Measurements from ENCODE around the gene CYP4A11. TPM values are rescaled to one million over a fixed set of nuclear protein-coding genes. Genes with fewer than 3 reads are reported as not detected.

CYP4A11 gene
- polyA plus RNA-seq, 1 of the 3 experiments (the other 2 are of a cell fraction), result not detected

DNA sequence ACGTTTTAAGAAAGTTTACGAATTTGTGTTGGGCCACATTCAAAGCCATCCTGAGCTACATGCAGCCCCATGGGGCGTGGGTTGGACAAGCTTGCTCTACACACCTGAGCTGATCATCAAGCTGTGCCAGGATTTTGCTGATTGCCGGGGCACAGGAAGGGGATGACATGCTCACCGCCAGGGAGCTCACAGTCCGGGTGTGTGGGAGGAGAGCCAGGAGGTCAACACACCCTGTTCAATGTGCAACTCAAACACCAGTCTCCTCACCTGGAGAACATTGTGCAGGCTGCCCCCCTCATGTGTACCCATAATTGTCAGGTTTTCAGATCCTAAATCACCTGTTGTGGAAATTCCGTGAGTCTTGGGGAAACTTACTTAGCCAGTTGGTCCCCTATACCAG, 969 bp downstream of the CYP4A11 start:
- H3K4me3 ChIP-seq (ENCODE audit: low read depth in 2 of 2, low read length in 1 of 2), result no peak overlapping the region
- CTCF ChIA-PET, result no interaction called here
- POLR2A ChIA-PET, result no interaction called here
- H2AFZ ChIP-seq (ENCODE audit: low read depth), result no peak overlapping the region
- no peaks in the 10 kb centered on the region for H3K9me2 ChIP-seq
- DNase-seq, result no peak
- no peak overlapping the region for H3K27ac ChIP-seq (ENCODE audit: low read depth in 2 of 2, low read length in 1 of 2)
- no peak overlapping the region for H3K9ac ChIP-seq
- H3F3A ChIP-seq (replicated peaks; ENCODE audit: insufficient read depth), result no peaks in the 10 kb centered on the region
- H3K9me3 ChIP-seq, result no peaks in the 10 kb centered on the region
- H4K20me1 ChIP-seq (ENCODE audit: insufficient read depth), result no peaks in the 10 kb centered on the region
- no peaks in the 10 kb centered on the region for H3K4me1 ChIP-seq (ENCODE audit: control insufficient read depth in 1 of 2, insufficient read depth in 2 of 2, low read depth in 1 of 2, low read length in 1 of 2)
- H3K27me3 ChIP-seq (ENCODE audit: insufficient read depth), result no peaks in the 10 kb centered on the region; the same call in 1 of the 2 replicates
- no peaks in the 10 kb centered on the region for H3K79me2 ChIP-seq (ENCODE audit: insufficient read depth)
- TF ChIP-seq, protein P1, sequence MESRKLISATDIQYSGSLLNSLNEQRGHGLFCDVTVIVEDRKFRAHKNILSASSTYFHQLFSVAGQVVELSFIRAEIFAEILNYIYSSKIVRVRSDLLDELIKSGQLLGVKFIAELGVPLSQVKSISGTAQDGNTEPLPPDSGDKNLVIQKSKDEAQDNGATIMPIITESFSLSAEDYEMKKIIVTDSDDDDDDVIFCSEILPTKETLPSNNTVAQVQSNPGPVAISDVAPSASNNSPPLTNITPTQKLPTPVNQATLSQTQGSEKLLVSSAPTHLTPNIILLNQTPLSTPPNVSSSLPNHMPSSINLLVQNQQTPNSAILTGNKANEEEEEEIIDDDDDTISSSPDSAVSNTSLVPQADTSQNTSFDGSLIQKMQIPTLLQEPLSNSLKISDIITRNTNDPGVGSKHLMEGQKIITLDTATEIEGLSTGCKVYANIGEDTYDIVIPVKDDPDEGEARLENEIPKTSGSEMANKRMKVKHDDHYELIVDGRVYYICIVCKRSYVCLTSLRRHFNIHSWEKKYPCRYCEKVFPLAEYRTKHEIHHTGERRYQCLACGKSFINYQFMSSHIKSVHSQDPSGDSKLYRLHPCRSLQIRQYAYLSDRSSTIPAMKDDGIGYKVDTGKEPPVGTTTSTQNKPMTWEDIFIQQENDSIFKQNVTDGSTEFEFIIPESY (IDR thresholded peaks at IDR 0.05; ENCODE audit: borderline replicate concordance, low read depth), result no peak
- TF ChIP-seq, protein P2, sequence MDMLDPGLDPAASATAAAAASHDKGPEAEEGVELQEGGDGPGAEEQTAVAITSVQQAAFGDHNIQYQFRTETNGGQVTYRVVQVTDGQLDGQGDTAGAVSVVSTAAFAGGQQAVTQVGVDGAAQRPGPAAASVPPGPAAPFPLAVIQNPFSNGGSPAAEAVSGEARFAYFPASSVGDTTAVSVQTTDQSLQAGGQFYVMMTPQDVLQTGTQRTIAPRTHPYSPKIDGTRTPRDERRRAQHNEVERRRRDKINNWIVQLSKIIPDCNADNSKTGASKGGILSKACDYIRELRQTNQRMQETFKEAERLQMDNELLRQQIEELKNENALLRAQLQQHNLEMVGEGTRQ (IDR thresholded peaks at IDR 0.05; ENCODE audit: borderline replicate concordance, low read depth, low read length), result no peak
- TF ChIP-seq NFIC (IDR thresholded peaks at IDR 0.05; ENCODE audit: borderline replicate concordance), result no peak
- TF ChIP-seq MXI1 (IDR thresholded peaks at IDR 0.05; ENCODE audit: low read depth, low read length), result no peak
- no peak for TF ChIP-seq YY1 (IDR thresholded peaks at IDR 0.05; ENCODE audit: low read depth)
- TF ChIP-seq, protein P3, sequence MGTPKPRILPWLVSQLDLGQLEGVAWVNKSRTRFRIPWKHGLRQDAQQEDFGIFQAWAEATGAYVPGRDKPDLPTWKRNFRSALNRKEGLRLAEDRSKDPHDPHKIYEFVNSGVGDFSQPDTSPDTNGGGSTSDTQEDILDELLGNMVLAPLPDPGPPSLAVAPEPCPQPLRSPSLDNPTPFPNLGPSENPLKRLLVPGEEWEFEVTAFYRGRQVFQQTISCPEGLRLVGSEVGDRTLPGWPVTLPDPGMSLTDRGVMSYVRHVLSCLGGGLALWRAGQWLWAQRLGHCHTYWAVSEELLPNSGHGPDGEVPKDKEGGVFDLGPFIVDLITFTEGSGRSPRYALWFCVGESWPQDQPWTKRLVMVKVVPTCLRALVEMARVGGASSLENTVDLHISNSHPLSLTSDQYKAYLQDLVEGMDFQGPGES (IDR thresholded peaks at IDR 0.05; ENCODE audit: low read depth, low read length), result no peak
- TF ChIP-seq, protein P4, sequence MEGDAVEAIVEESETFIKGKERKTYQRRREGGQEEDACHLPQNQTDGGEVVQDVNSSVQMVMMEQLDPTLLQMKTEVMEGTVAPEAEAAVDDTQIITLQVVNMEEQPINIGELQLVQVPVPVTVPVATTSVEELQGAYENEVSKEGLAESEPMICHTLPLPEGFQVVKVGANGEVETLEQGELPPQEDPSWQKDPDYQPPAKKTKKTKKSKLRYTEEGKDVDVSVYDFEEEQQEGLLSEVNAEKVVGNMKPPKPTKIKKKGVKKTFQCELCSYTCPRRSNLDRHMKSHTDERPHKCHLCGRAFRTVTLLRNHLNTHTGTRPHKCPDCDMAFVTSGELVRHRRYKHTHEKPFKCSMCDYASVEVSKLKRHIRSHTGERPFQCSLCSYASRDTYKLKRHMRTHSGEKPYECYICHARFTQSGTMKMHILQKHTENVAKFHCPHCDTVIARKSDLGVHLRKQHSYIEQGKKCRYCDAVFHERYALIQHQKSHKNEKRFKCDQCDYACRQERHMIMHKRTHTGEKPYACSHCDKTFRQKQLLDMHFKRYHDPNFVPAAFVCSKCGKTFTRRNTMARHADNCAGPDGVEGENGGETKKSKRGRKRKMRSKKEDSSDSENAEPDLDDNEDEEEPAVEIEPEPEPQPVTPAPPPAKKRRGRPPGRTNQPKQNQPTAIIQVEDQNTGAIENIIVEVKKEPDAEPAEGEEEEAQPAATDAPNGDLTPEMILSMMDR (IDR thresholded peaks at IDR 0.05), result no peak
- no peak for TF ChIP-seq RAD21 (IDR thresholded peaks at IDR 0.05; ENCODE audit: low read length)
- TF ChIP-seq SMC3 (IDR thresholded peaks at IDR 0.05; ENCODE audit: low read depth, low read length), result no peak
- TF ChIP-seq SIN3A (IDR thresholded peaks at IDR 0.05; ENCODE audit: borderline replicate concordance, low read depth, low read length), result no peak
- no peaks in the 10 kb centered on the region for H3K36me3 ChIP-seq (replicated peaks in 1 of 2; ENCODE audit: control insufficient read depth in 1 of 2, insufficient read depth in 2 of 2, low read length in 1 of 2)
- WGBS (ENCODE audit: low lambda C conversion rate), result 0% methylated on average over 7 of the region's 7 CpGs
- no peak overlapping the region for H3K4me2 ChIP-seq

DNA sequence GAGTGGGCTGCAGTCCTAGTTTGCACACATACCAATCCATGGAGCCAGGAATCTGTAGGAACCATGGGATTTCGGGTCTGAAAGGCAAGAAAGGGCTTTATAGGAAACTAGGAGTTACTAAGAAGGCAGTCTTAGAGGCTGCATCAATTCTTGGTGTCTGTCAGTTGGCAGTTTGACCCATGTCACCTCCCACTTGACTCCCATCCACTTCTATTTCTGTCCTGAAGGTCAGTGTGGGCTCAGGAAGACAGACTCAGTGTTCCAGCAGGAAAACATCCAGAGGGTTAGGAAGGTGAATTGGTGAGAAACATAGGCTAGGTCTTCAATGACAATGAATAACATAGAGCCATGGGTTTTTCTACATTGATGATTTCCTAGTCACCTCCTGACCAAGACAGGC, 4.0 kb downstream of the CYP4A11 start:
- Histone ChIP-seq H4K20me1 (ENCODE audit: insufficient read depth) (no peaks in the 10 kb centered on the region), H3K4me1 (ENCODE audit: control insufficient read depth in 1 of 2, insufficient read depth in 2 of 2, low read depth in 1 of 2, low read length in 1 of 2) (no peaks in the 10 kb centered on the region), H2AFZ (ENCODE audit: low read depth) (no peak overlapping the region), H3K36me3 (replicated peaks in 1 of 2; ENCODE audit: control insufficient read depth in 1 of 2, insufficient read depth in 2 of 2, low read length in 1 of 2) (no peaks in the 10 kb centered on the region), H3K9me2 (no peaks in the 10 kb centered on the region), H3K4me2 (no peak overlapping the region), H3K27ac (ENCODE audit: low read depth in 2 of 2, low read length in 1 of 2) (no peak overlapping the region), H3K27me3 (ENCODE audit: insufficient read depth) (no peaks in the 10 kb centered on the region; the same call in 1 of the 2 replicates), H3K79me2 (ENCODE audit: insufficient read depth) (no peaks in the 10 kb centered on the region), H3K9ac (no peak overlapping the region), H3K4me3 (ENCODE audit: low read depth in 2 of 2, low read length in 1 of 2) (no peak overlapping the region), H3K9me3 (no peaks in the 10 kb centered on the region), H3F3A (replicated peaks; ENCODE audit: insufficient read depth) (no peaks in the 10 kb centered on the region)
- DNase-seq, result no peak
- WGBS (ENCODE audit: low lambda C conversion rate), result 7% methylated on average over 1 of the region's 1 CpG
- CTCF ChIA-PET, result no interaction called here
- POLR2A ChIA-PET, result no interaction called here
- no peak for TF ChIP-seq ELF1 (IDR thresholded peaks at IDR 0.05)
- TF ChIP-seq RCOR1 (IDR thresholded peaks at IDR 0.05; ENCODE audit: low read length), result no peak
- no peak for TF ChIP-seq EZH2phosphoT487 (IDR thresholded peaks at IDR 0.05; ENCODE audit: borderline replicate concordance, low read depth)
- no peak for TF ChIP-seq TCF12 (IDR thresholded peaks at IDR 0.05)
- TF ChIP-seq, protein P1 (IDR thresholded peaks at IDR 0.05; ENCODE audit: borderline replicate concordance, low read depth), result no peak
- TF ChIP-seq MXI1 (IDR thresholded peaks at IDR 0.05; ENCODE audit: low read depth, low read length), result no peak
- no peak for TF ChIP-seq GATA2 (CRISPR knock-in tag; IDR thresholded peaks at IDR 0.05)
- TF ChIP-seq FOSL2 (IDR thresholded peaks at IDR 0.05; ENCODE audit: borderline replicate concordance, low read depth), result no peak
- no peak for TF ChIP-seq SIN3A (IDR thresholded peaks at IDR 0.05; ENCODE audit: borderline replicate concordance, low read depth, low read length)
